Central memory CD8-positive, alpha-beta T cell (primary cell): ENCODE data around the gene KRTAP5-9.
"Not testable (repeated sequence)": the region's sequence is repeated elsewhere in the genome, so short reads cannot be mapped to it uniquely, and the experiment has no call there.

Source experiments
- ATAC-seq: fragments of 150-1000 bp; cut with Tn5 transposase; replicated peaks from 2 replicates; pipeline ENCODE4 v1.10.0; 2022; ENCODE audit warnings: mild to moderate bottlenecking, moderate FRiP score, moderate number of reproducible peaks; ENCODE audit not compliant: poor library complexity, severe bottlenecking; ENCODE audit errors: extremely low read depth
- DNase-seq, 2 donors: peaks; one replicate each; pipeline ENCODE4 v3.0.0; 2021; ENCODE audit warnings: low spot score in 2 of 2
- H3K27ac Mint-ChIP-seq: one replicate; pipeline ENCODE4 v1.8.0; 2022; ENCODE audit warnings: low read depth, mild to moderate bottlenecking, moderate library complexity, mixed read lengths
- H3K27me3 Mint-ChIP-seq: one replicate; pipeline ENCODE4 v1.8.0; 2022; ENCODE audit warnings: mixed read lengths
- H3K36me3 Mint-ChIP-seq: one replicate; pipeline ENCODE4 v1.8.0; 2022; ENCODE audit warnings: mild to moderate bottlenecking, moderate library complexity, mixed read lengths; ENCODE audit not compliant: insufficient read depth
- H3K4me1 Mint-ChIP-seq: one replicate; pipeline ENCODE4 v1.8.0; 2022; ENCODE audit warnings: mixed read lengths
- H3K4me3 Mint-ChIP-seq: one replicate; pipeline ENCODE4 v1.8.0; 2022; ENCODE audit warnings: mild to moderate bottlenecking, moderate library complexity, mixed read lengths
- H3K9me3 Mint-ChIP-seq: one replicate; pipeline ENCODE4 v1.8.0; 2022; ENCODE audit warnings: mixed read lengths

Gene KRTAP5-9

GRCh38 chr11:71538666-71538990, 9.6 kb upstream of the KRTAP5-9 start:
- peaks cover 7% of the 10 kb centered on the region for H3K4me1 Mint-ChIP-seq
- H3K36me3 Mint-ChIP-seq: peaks cover 2% of the 10 kb centered on the region
- H3K27ac Mint-ChIP-seq: no peak overlapping the region
- H3K27me3 Mint-ChIP-seq: peaks cover 68% of the 10 kb centered on the region
- H3K4me3 Mint-ChIP-seq: no peak overlapping the region
- no peak for DNase-seq
- peaks cover 11% of the 10 kb centered on the region for H3K9me3 Mint-ChIP-seq
- no peak for ATAC-seq

GRCh38 chr11:71539017-71539416, 9.2 kb upstream of the KRTAP5-9 start:
- H3K27ac Mint-ChIP-seq: no peak overlapping the region
- peaks cover 2% of the 10 kb centered on the region for H3K36me3 Mint-ChIP-seq
- ATAC-seq: no peak
- peaks cover 11% of the 10 kb centered on the region for H3K9me3 Mint-ChIP-seq
- no peak overlapping the region for H3K4me3 Mint-ChIP-seq
- no peak for DNase-seq
- peaks cover 11% of the 10 kb centered on the region for H3K4me1 Mint-ChIP-seq
- peaks cover 68% of the 10 kb centered on the region for H3K27me3 Mint-ChIP-seq

- not testable (repeated sequence) for DNase-seq
- peaks cover 15% of the 10 kb centered on the region for H3K4me1 Mint-ChIP-seq
- H3K27me3 Mint-ChIP-seq: peaks cover 72% of the 10 kb centered on the region
Measured at GRCh38 chr11:71539971-71540370, 8.2 kb upstream of the KRTAP5-9 start.

GRCh38 chr11:71540521-71541304, 7.5 kb upstream of the KRTAP5-9 start:
- Mint-ChIP-seq H3K27me3 (peaks cover 77% of the 10 kb centered on the region), H3K9me3 (peaks cover 11% of the 10 kb centered on the region), H3K4me1 (peaks cover 15% of the 10 kb centered on the region)
- DNase-seq, H3K4me3 Mint-ChIP-seq, H3K36me3 Mint-ChIP-seq, ATAC-seq, H3K27ac Mint-ChIP-seq: not testable (repeated sequence)

More at GRCh38 chr11:71539971-71540370, 8.2 kb upstream of the KRTAP5-9 start:
- not testable (repeated sequence) for H3K27ac Mint-ChIP-seq, ATAC-seq, H3K36me3 Mint-ChIP-seq, H3K4me3 Mint-ChIP-seq
- H3K9me3 Mint-ChIP-seq: peaks cover 11% of the 10 kb centered on the region

- peaks cover 11% of the 10 kb centered on the region for H3K9me3 Mint-ChIP-seq
- peaks cover 15% of the 10 kb centered on the region for H3K4me1 Mint-ChIP-seq
- H3K4me3 Mint-ChIP-seq: no peak overlapping the region
- DNase-seq: no peak
- H3K27me3 Mint-ChIP-seq: peaks cover 74% of the 10 kb centered on the region
- peaks cover 2% of the 10 kb centered on the region for H3K36me3 Mint-ChIP-seq
- no peak overlapping the region for H3K27ac Mint-ChIP-seq
- ATAC-seq: no peak
Measured at GRCh38 chr11:71542382-71542781, 5.8 kb upstream of the KRTAP5-9 start.

- Mint-ChIP-seq H3K27ac (no peak overlapping the region), H3K27me3 (peaks cover 78% of the 10 kb centered on the region), H3K4me3 (no peak overlapping the region), H3K9me3 (peaks cover 11% of the 10 kb centered on the region), H3K4me1 (peaks cover 15% of the 10 kb centered on the region), H3K36me3 (peaks cover 2% of the 10 kb centered on the region)
- ATAC-seq (no peak), DNase-seq (no peak)
Measured at GRCh38 chr11:71542879-71543777, 5.1 kb upstream of the KRTAP5-9 start.

- Mint-ChIP-seq H3K4me1 (peaks cover 15% of the 10 kb centered on the region), H3K27ac (no peak overlapping the region)
- DNase-seq: no peak
Measured at GRCh38 chr11:71543866-71544265, 4.4 kb upstream of the KRTAP5-9 start.

GRCh38 chr11:71544525-71545214, 3.5 kb upstream of the KRTAP5-9 start:
- H3K27me3 Mint-ChIP-seq: peaks cover 81% of the 10 kb centered on the region
- ATAC-seq: no peak
- H3K9me3 Mint-ChIP-seq: peaks cover 11% of the 10 kb centered on the region
- H3K27ac Mint-ChIP-seq: no peak overlapping the region
- no peak overlapping the region for H3K4me3 Mint-ChIP-seq
- DNase-seq: no peak
- H3K36me3 Mint-ChIP-seq: peaks cover 2% of the 10 kb centered on the region
- H3K4me1 Mint-ChIP-seq: peaks cover 15% of the 10 kb centered on the region

More at GRCh38 chr11:71543866-71544265, 4.4 kb upstream of the KRTAP5-9 start:
- H3K9me3 Mint-ChIP-seq: peaks cover 11% of the 10 kb centered on the region
- H3K36me3 Mint-ChIP-seq: peaks cover 2% of the 10 kb centered on the region
- peaks cover 81% of the 10 kb centered on the region for H3K27me3 Mint-ChIP-seq
- H3K4me3 Mint-ChIP-seq: no peak overlapping the region
- ATAC-seq: no peak

GRCh38 chr11:71545405-71545966, 2.7 kb upstream of the KRTAP5-9 start:
- ATAC-seq: no peak

GRCh38 chr11:71548716-71549151, 514 bp downstream of the KRTAP5-9 start:
- no peak overlapping the region for H3K4me3 Mint-ChIP-seq
- no peak overlapping the region for H3K27ac Mint-ChIP-seq
- H3K27me3 Mint-ChIP-seq: peaks cover 58% of the 10 kb centered on the region
- no peaks in the 10 kb centered on the region for H3K9me3 Mint-ChIP-seq
- peaks cover 7% of the 10 kb centered on the region for H3K4me1 Mint-ChIP-seq
- no peaks in the 10 kb centered on the region for H3K36me3 Mint-ChIP-seq
- no peak for DNase-seq
- ATAC-seq: no peak

More at GRCh38 chr11:71545405-71545966, 2.7 kb upstream of the KRTAP5-9 start:
- Mint-ChIP-seq H3K36me3 (peaks cover 2% of the 10 kb centered on the region), H3K4me1 (peaks cover 15% of the 10 kb centered on the region), H3K27ac (no peak overlapping the region), H3K4me3 (no peak overlapping the region), H3K27me3 (peaks cover 84% of the 10 kb centered on the region), H3K9me3 (peaks cover 10% of the 10 kb centered on the region)
- no peak for DNase-seq

GRCh38 chr11:71551711-71552110, 3.5 kb downstream of the KRTAP5-9 start:
- H3K36me3 Mint-ChIP-seq: peaks cover 1% of the 10 kb centered on the region
- DNase-seq (no peak), ATAC-seq (no peak)
- no peak overlapping the region for H3K27ac Mint-ChIP-seq
- H3K4me3 Mint-ChIP-seq: no peak overlapping the region
- no peaks in the 10 kb centered on the region for H3K4me1 Mint-ChIP-seq
- H3K27me3 Mint-ChIP-seq: peaks cover 42% of the 10 kb centered on the region
- no peaks in the 10 kb centered on the region for H3K9me3 Mint-ChIP-seq

GRCh38 chr11:71554996-71555395, 6.8 kb downstream of the KRTAP5-9 start:
- H3K4me3 Mint-ChIP-seq: no peak overlapping the region
- H3K27me3 Mint-ChIP-seq: peaks cover 15% of the 10 kb centered on the region
- no peaks in the 10 kb centered on the region for H3K4me1 Mint-ChIP-seq
- H3K27ac Mint-ChIP-seq: no peak overlapping the region
- H3K9me3 Mint-ChIP-seq: no peaks in the 10 kb centered on the region
- H3K36me3 Mint-ChIP-seq: peaks cover 1% of the 10 kb centered on the region
- ATAC-seq (no peak), DNase-seq (no peak)
